K562 (cell line): Measurements from ENCODE around the gene PIEZO2. TPM values are rescaled to one million over a fixed set of nuclear protein-coding genes. Genes with fewer than 3 reads are reported as not detected.

Experiments used
- ATAC-seq: fragments of 200-7000 bp; cut with Tn5 transposase; 3 replicates; pipeline ENCODE4 v1.9.1; 2020; ENCODE audit warnings: moderate library complexity
- BruUV-seq: library from RNA; stranded (reverse); fragments of 400-500 nt; replicated peaks from 2 replicates; lab custom pipeline; 2021; lab: Mats Ljungman, UMichigan
- CTCF ChIA-PET: fragments of 300-600 bp; formaldehyde crosslinking; extraction: SDS; loops from one replicate; lab custom pipeline; 2021; ENCODE audit warnings: low intra/inter-chr PET ratio; lab: Yijun Ruan, JAX
- POLR2A ChIA-PET: fragments of 300-600, 350-650 bp; sonication (Branson Sonifier 250); formaldehyde crosslinking; extraction: SDS; loops from one replicate; lab custom pipeline; 2021; ENCODE audit warnings: antibody characterized with exemption, inconsistent platforms; lab: Yijun Ruan, JAX
- DNase-seq, 4 experiments: peaks; one replicate each; pipeline versions ENCODE4 v3.0.0 to v3.0.0-alpha.2; 2011 to 2018; ENCODE audit warnings: low spot score in 3 of 4, mixed read lengths in 3 of 4; ENCODE audit errors: extremely low read depth in 1 of 4
- FAIRE-seq: peaks from 2 replicates; lab custom pipeline; 2011; peaks lifted over from hg19 to GRCh38; lab: Jason Lieb, UNC
- H2AFZ ChIP-seq: 2 replicates; pipeline ENCODE4 v1.6.0; 2011; ENCODE audit warnings: low read depth, low read length, control low read depth, inconsistent platforms
- H3K27ac ChIP-seq: fragments of 200-600 bp; 3 replicates; pipeline ENCODE4 v1.8.0; 2011; ENCODE audit warnings: low read depth, mild to moderate bottlenecking, control low read depth, inconsistent platforms, low read length, moderate library complexity, mixed read lengths; ENCODE audit errors: extremely low read depth
- H3K27me3 ChIP-seq, 2 experiments: fragments of 300-600 bp in 1 of 2; 2 replicates in 1 of 2; 3 replicates in 1 of 2; pipeline versions ENCODE4 v1.6.0 to v1.8.0; 2011; ENCODE audit warnings: inconsistent platforms in 2 of 2, low read length in 2 of 2, mild to moderate bottlenecking in 1 of 2, mixed read lengths in 1 of 2, moderate library complexity in 1 of 2; ENCODE audit not compliant: control insufficient read depth in 2 of 2, insufficient read depth in 2 of 2
- H3K36me3 ChIP-seq: fragments of 300-600 bp; 3 replicates; pipeline ENCODE4 v1.8.0; 2011; ENCODE audit warnings: mild to moderate bottlenecking, low read length, inconsistent platforms; ENCODE audit not compliant: control insufficient read depth, insufficient read depth
- H3K4me1 ChIP-seq, 2 experiments: fragments of 200-600 bp in 1 of 2; replicated peaks in 1 of 2; 2 replicates in 1 of 2; 3 replicates in 1 of 2; pipeline versions ENCODE4 v1.5.1 to v1.8.0; 2011; ENCODE audit warnings: inconsistent platforms in 2 of 2, low read length in 2 of 2, mild to moderate bottlenecking in 1 of 2, mixed read lengths in 1 of 2, moderate library complexity in 1 of 2; ENCODE audit not compliant: control insufficient read depth in 2 of 2, insufficient read depth in 2 of 2
- H3K4me2 ChIP-seq: 2 replicates; pipeline ENCODE4 v1.6.1; 2011; ENCODE audit warnings: low read length, control low read depth, inconsistent platforms, mixed read lengths; ENCODE audit not compliant: insufficient read depth
- H3K4me3 ChIP-seq: fragments of 200-600 bp; sonication (generic), shearing (Covaris generic); 2 replicates; pipeline ENCODE4 v1.5.1; 2016; ENCODE audit warnings: control low read depth, inconsistent platforms
- H3K79me2 ChIP-seq: fragments of 200-600 bp; 3 replicates; pipeline ENCODE4 v1.8.0; 2011; ENCODE audit warnings: low read length, inconsistent platforms; ENCODE audit not compliant: control insufficient read depth, insufficient read depth
- H3K9ac ChIP-seq, 2 experiments: 2 replicates each; pipeline versions ENCODE4 v1.6.0 to v1.6.1; 2011; ENCODE audit warnings: low read depth in 2 of 2, low read length in 2 of 2, control low read depth in 1 of 2, inconsistent platforms in 1 of 2, mild to moderate bottlenecking in 1 of 2, mixed read lengths in 1 of 2; ENCODE audit not compliant: insufficient read depth in 1 of 2
- H3K9me1 ChIP-seq: one replicate; pipeline ENCODE4 v1.6.0; 2011; ENCODE audit warnings: inconsistent platforms, mild to moderate bottlenecking, low read length, moderate library complexity; ENCODE audit not compliant: control insufficient read depth, insufficient read depth
- H3K9me3 ChIP-seq: replicated peaks from 2 replicates; pipeline ENCODE4 v1.5.1; 2011; ENCODE audit warnings: low read depth, low read length, inconsistent platforms; ENCODE audit not compliant: control insufficient read depth, insufficient read depth
- H4K20me1 ChIP-seq: replicated peaks from 2 replicates; pipeline ENCODE4 v1.6.1; 2011; ENCODE audit warnings: low read length, inconsistent platforms, mixed read lengths; ENCODE audit not compliant: control insufficient read depth, insufficient read depth
- CCNT2 ChIP-seq: IDR thresholded peaks from 2 replicates; pipeline ENCODE4 v1.6.1; 2011; ENCODE audit warnings: borderline replicate concordance, low read depth, mild to moderate bottlenecking, moderate library complexity, mixed read lengths, low read length; ENCODE audit not compliant: insufficient read length; ENCODE audit errors: extremely low read depth
- DMBX1 ChIP-seq: fragments of 250-450 bp; sonication (Bioruptor Pico); IDR thresholded peaks from 2 replicates; pipeline ENCODE4 v1.8.0; 2022; ENCODE audit warnings: inconsistent platforms, mild to moderate bottlenecking, moderate library complexity, borderline replicate concordance
- RFX1 ChIP-seq: fragments of 450-650 bp; IDR thresholded peaks from 2 replicates; pipeline ENCODE4 v1.6.1; 2016; ENCODE audit warnings: mild to moderate bottlenecking, moderate library complexity
- SLC30A9 ChIP-seq: fragments of 250-450 bp; sonication (Bioruptor Pico); IDR thresholded peaks from 2 replicates; pipeline ENCODE4 v1.8.0; 2022; ENCODE audit warnings: mild to moderate bottlenecking, moderate library complexity
- ZNF316 ChIP-seq: fragments of 450-650 bp; IDR thresholded peaks from 2 replicates; pipeline ENCODE4 v1.6.1; 2016
- ZNF589 ChIP-seq: fragments of 200-800 bp; sonication (Bioruptor generic); IDR thresholded peaks from 2 replicates; pipeline ENCODE4 v1.6.1; 2016; ENCODE audit warnings: low read depth, missing genetic modification characterization, missing compliant biosample characterization
- WGBS: fragments of 100-300 bp; shearing (Covaris generic); methylation state at CpG from one replicate; pipeline ENCODE4 v1.1.6; 2016; ENCODE audit warnings: low coverage, mixed read lengths; ENCODE audit not compliant: insufficient coverage; ENCODE audit errors: missing lambda C conversion rate; 5-methylcytosine and 5-hydroxymethylcytosine counted together
- in situ Hi-C: fragments of 300-500 bp; cut with MboI; formaldehyde crosslinking; loops from 4 replicates; pipeline ENCODE4 v1.15.0; 2018; ENCODE audit warnings: inconsistent platforms, mixed read lengths
- intact Hi-C: fragments of 100-400 bp; cut with micrococcal nuclease; formaldehyde crosslinking; loops from 2 replicates; pipeline ENCODE4 v1.14.2; 2022
- polyA plus RNA-seq, 8 experiments: library from polyadenylated mRNA; depleted of rRNA in 4 of 8; stranded (reverse) in 5 of 8; unstranded in 3 of 8; fragments of >200 nt; fragmentation: Nextera tagmentation in 2 of 8; fragmentation: Illumina TruSeq in 1 of 8; extraction: Ambion mirVana in 2 of 8; extraction: Trizol in 1 of 8; gene quantifications; 2 replicates each; pipeline versions ENCODE4 v1.2.1 to v1.2.3, GENCODE V29; 2011 to 2014; ENCODE audit warnings: inconsistent platforms in 1 of 8, missing spikeins in 1 of 8
- total RNA-seq, 7 experiments: library from RNA; depleted of rRNA in 6 of 7; stranded (reverse); fragments of >200 nt in 6 of 7; fragmentation: Illumina TruSeq in 2 of 7; extraction: Trizol in 2 of 7; gene quantifications; 2 replicates each; pipeline versions ENCODE4 v1.2.1 to v1.2.3, GENCODE V29; 2011 to 2021; ENCODE audit warnings: low replicate concordance in 1 of 7
- TF ChIP-seq, protein P1 (sequence below): fragments of 450-650 bp; IDR thresholded peaks from 2 replicates; pipeline ENCODE4 v1.6.1; 2016; ENCODE audit warnings: low read depth, mild to moderate bottlenecking, moderate library complexity
- TF ChIP-seq, protein P2 (sequence below): sonication (generic); formaldehyde crosslinking; IDR thresholded peaks from 2 replicates; pipeline ENCODE4 v1.8.0; 2023; ENCODE audit warnings: mild to moderate bottlenecking, missing genetic modification reagents
- TF ChIP-seq, protein P3 (sequence below): fragments of 250-450 bp; sonication (Bioruptor Pico); IDR thresholded peaks from 2 replicates; pipeline ENCODE4 v1.5.0; 2022; ENCODE audit warnings: mild to moderate bottlenecking
- TF ChIP-seq, protein P4 (sequence below): sonication (generic); formaldehyde crosslinking; IDR thresholded peaks from 2 replicates; pipeline ENCODE4 v1.8.0; 2022; ENCODE audit warnings: mild to moderate bottlenecking, missing genetic modification reagents
- TF ChIP-seq, protein P5 (sequence below), 2 experiments: fragments of 450-650 bp; conservative IDR thresholded peaks; 2 replicates each; pipeline ENCODE4 v1.6.1; 2017; ENCODE audit warnings: mild to moderate bottlenecking in 2 of 2, moderate library complexity in 2 of 2

PIEZO2 gene
- total and polyA plus RNA-seq, 9 of the 15 experiments (the other 6 are each of a cell fraction or from before 2014, with no cell fraction given) = 0.54 to 4.1 (median 2.0) TPM

DNA sequence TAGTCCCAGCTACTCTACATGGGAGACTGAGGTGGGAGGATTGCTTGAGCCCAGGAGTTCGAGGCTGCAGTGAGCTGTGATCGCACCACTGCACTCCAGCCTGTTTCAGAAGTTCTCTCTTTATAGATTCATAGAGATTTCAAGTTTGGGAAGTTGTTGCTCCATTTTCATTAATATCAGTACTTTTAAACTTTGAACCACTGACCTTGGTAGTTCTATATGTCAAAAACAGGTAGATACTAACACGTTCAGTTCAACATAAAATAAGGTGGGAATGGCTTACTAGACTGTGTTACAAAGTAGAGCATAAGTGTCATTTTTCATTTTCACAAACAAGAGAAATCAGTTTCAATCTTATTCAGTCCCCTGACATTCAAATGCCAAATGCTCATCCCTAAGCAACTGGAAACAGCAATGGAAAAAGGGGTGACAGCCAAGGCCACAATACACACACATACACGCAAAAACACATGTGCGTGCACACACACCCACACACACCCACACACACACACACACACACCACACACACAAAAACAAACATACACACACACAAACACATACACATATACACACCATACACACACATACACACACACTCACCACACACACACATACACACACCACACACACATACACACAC lies 71.7 kb downstream of the PIEZO2 start:
- CTCF ChIA-PET = no interaction called here
- H3K4me2 ChIP-seq = no peak overlapping the region
- 3% methylated on average over 5 of the region's 5 CpGs for WGBS
- no TSS peak for BruUV-seq
- no peak overlapping the region for H3K4me3 ChIP-seq
- in situ Hi-C loops (no loop called here), intact Hi-C loops (no loop called here)
- H3K27me3 ChIP-seq = no peaks in the 10 kb centered on the region
- POLR2A ChIA-PET = no interaction called here
- H3K4me1 ChIP-seq = no peaks in the 10 kb centered on the region
- no peak overlapping the region for H2AFZ ChIP-seq
- peak; percentile 19 for FAIRE-seq
- no peaks in the 10 kb centered on the region for H4K20me1 ChIP-seq
- no peak for ATAC-seq
- H3K79me2 ChIP-seq = no peaks in the 10 kb centered on the region
- H3K9me3 ChIP-seq = no peaks in the 10 kb centered on the region
- no peak overlapping the region for H3K9ac ChIP-seq
- H3K36me3 ChIP-seq = no peaks in the 10 kb centered on the region
- no peaks in the 10 kb centered on the region for H3K9me1 ChIP-seq
- H3K27ac ChIP-seq = no peak overlapping the region
- TF ChIP-seq CCNT2 = no peak
- TF ChIP-seq SLC30A9 = no peak
- TF ChIP-seq ZNF589 = no peak
- TF ChIP-seq DMBX1 = no peak
- TF ChIP-seq ZNF316 = no peak
- TF ChIP-seq, protein P1, sequence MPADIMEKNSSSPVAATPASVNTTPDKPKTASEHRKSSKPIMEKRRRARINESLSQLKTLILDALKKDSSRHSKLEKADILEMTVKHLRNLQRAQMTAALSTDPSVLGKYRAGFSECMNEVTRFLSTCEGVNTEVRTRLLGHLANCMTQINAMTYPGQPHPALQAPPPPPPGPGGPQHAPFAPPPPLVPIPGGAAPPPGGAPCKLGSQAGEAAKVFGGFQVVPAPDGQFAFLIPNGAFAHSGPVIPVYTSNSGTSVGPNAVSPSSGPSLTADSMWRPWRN = no peak
- TF ChIP-seq, protein P2, sequence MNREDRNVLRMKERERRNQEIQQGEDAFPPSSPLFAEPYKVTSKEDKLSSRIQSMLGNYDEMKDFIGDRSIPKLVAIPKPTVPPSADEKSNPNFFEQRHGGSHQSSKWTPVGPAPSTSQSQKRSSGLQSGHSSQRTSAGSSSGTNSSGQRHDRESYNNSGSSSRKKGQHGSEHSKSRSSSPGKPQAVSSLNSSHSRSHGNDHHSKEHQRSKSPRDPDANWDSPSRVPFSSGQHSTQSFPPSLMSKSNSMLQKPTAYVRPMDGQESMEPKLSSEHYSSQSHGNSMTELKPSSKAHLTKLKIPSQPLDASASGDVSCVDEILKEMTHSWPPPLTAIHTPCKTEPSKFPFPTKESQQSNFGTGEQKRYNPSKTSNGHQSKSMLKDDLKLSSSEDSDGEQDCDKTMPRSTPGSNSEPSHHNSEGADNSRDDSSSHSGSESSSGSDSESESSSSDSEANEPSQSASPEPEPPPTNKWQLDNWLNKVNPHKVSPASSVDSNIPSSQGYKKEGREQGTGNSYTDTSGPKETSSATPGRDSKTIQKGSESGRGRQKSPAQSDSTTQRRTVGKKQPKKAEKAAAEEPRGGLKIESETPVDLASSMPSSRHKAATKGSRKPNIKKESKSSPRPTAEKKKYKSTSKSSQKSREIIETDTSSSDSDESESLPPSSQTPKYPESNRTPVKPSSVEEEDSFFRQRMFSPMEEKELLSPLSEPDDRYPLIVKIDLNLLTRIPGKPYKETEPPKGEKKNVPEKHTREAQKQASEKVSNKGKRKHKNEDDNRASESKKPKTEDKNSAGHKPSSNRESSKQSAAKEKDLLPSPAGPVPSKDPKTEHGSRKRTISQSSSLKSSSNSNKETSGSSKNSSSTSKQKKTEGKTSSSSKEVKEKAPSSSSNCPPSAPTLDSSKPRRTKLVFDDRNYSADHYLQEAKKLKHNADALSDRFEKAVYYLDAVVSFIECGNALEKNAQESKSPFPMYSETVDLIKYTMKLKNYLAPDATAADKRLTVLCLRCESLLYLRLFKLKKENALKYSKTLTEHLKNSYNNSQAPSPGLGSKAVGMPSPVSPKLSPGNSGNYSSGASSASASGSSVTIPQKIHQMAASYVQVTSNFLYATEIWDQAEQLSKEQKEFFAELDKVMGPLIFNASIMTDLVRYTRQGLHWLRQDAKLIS (CRISPR knock-in tag) = no peak
- TF ChIP-seq, protein P3, sequence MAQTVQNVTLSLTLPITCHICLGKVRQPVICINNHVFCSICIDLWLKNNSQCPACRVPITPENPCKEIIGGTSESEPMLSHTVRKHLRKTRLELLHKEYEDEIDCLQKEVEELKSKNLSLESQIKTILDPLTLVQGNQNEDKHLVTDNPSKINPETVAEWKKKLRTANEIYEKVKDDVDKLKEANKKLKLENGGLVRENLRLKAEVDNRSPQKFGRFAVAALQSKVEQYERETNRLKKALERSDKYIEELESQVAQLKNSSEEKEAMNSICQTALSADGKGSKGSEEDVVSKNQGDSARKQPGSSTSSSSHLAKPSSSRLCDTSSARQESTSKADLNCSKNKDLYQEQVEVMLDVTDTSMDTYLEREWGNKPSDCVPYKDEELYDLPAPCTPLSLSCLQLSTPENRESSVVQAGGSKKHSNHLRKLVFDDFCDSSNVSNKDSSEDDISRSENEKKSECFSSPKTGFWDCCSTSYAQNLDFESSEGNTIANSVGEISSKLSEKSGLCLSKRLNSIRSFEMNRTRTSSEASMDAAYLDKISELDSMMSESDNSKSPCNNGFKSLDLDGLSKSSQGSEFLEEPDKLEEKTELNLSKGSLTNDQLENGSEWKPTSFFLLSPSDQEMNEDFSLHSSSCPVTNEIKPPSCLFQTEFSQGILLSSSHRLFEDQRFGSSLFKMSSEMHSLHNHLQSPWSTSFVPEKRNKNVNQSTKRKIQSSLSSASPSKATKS (CRISPR knock-in tag) = no peak
- TF ChIP-seq, protein P4, sequence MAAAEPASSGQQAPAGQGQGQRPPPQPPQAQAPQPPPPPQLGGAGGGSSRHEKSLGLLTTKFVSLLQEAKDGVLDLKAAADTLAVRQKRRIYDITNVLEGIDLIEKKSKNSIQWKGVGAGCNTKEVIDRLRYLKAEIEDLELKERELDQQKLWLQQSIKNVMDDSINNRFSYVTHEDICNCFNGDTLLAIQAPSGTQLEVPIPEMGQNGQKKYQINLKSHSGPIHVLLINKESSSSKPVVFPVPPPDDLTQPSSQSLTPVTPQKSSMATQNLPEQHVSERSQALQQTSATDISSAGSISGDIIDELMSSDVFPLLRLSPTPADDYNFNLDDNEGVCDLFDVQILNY = no peak
- TF ChIP-seq, protein P5, sequence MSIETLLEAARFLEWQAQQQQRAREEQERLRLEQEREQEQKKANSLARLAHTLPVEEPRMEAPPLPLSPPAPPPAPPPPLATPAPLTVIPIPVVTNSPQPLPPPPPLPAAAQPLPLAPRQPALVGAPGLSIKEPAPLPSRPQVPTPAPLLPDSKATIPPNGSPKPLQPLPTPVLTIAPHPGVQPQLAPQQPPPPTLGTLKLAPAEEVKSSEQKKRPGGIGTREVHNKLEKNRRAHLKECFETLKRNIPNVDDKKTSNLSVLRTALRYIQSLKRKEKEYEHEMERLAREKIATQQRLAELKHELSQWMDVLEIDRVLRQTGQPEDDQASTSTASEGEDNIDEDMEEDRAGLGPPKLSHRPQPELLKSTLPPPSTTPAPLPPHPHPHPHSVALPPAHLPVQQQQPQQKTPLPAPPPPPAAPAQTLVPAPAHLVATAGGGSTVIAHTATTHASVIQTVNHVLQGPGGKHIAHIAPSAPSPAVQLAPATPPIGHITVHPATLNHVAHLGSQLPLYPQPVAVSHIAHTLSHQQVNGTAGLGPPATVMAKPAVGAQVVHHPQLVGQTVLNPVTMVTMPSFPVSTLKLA (conservative IDR thresholded peaks at IDR 0.05) = no peak
- TF ChIP-seq RFX1 = no peak
- DNase-seq = no peak
